K562 (cell line): ENCODE measurements around the gene SUFU. TPM values are rescaled to one million over a fixed set of nuclear protein-coding genes. Genes with fewer than 3 reads are reported as not detected.

Source experiments
- ATAC-seq: fragments of 200-7000 bp; cut with Tn5 transposase; 3 replicates; pipeline ENCODE4 v1.9.1; 2020; ENCODE audit warnings: moderate library complexity
- BruUV-seq: library from RNA; stranded (reverse); fragments of 400-500 nt; replicated peaks from 2 replicates; lab custom pipeline; 2021; lab: Mats Ljungman, UMichigan
- CTCF ChIA-PET: fragments of 300-600 bp; formaldehyde crosslinking; extraction: SDS; loops from one replicate; lab custom pipeline; 2021; ENCODE audit warnings: low intra/inter-chr PET ratio; lab: Yijun Ruan, JAX
- POLR2A ChIA-PET: fragments of 300-600, 350-650 bp; sonication (Branson Sonifier 250); formaldehyde crosslinking; extraction: SDS; loops from one replicate; lab custom pipeline; 2021; ENCODE audit warnings: antibody characterized with exemption, inconsistent platforms; lab: Yijun Ruan, JAX
- DNase-seq, 4 experiments: peaks; one replicate each; pipeline versions ENCODE4 v3.0.0 to v3.0.0-alpha.2; 2011 to 2018; ENCODE audit warnings: low spot score in 3 of 4, mixed read lengths in 3 of 4; ENCODE audit errors: extremely low read depth in 1 of 4
- FAIRE-seq: peaks from 2 replicates; lab custom pipeline; 2011; peaks lifted over from hg19 to GRCh38; lab: Jason Lieb, UNC
- H2AFZ ChIP-seq: 2 replicates; pipeline ENCODE4 v1.6.0; 2011; ENCODE audit warnings: low read depth, low read length, control low read depth, inconsistent platforms
- H3K27ac ChIP-seq: fragments of 200-600 bp; 3 replicates; pipeline ENCODE4 v1.8.0; 2011; ENCODE audit warnings: low read depth, mild to moderate bottlenecking, control low read depth, inconsistent platforms, low read length, moderate library complexity, mixed read lengths; ENCODE audit errors: extremely low read depth
- H3K27me3 ChIP-seq, 2 experiments: fragments of 300-600 bp in 1 of 2; 2 replicates in 1 of 2; 3 replicates in 1 of 2; pipeline versions ENCODE4 v1.6.0 to v1.8.0; 2011; ENCODE audit warnings: inconsistent platforms in 2 of 2, low read length in 2 of 2, mild to moderate bottlenecking in 1 of 2, mixed read lengths in 1 of 2, moderate library complexity in 1 of 2; ENCODE audit not compliant: control insufficient read depth in 2 of 2, insufficient read depth in 2 of 2
- H3K36me3 ChIP-seq: fragments of 300-600 bp; 3 replicates; pipeline ENCODE4 v1.8.0; 2011; ENCODE audit warnings: mild to moderate bottlenecking, low read length, inconsistent platforms; ENCODE audit not compliant: control insufficient read depth, insufficient read depth
- H3K4me1 ChIP-seq, 2 experiments: fragments of 200-600 bp in 1 of 2; replicated peaks in 1 of 2; 2 replicates in 1 of 2; 3 replicates in 1 of 2; pipeline versions ENCODE4 v1.5.1 to v1.8.0; 2011; ENCODE audit warnings: inconsistent platforms in 2 of 2, low read length in 2 of 2, mild to moderate bottlenecking in 1 of 2, mixed read lengths in 1 of 2, moderate library complexity in 1 of 2; ENCODE audit not compliant: control insufficient read depth in 2 of 2, insufficient read depth in 2 of 2
- H3K4me2 ChIP-seq: 2 replicates; pipeline ENCODE4 v1.6.1; 2011; ENCODE audit warnings: low read length, control low read depth, inconsistent platforms, mixed read lengths; ENCODE audit not compliant: insufficient read depth
- H3K4me3 ChIP-seq: fragments of 200-600 bp; sonication (generic), shearing (Covaris generic); 2 replicates; pipeline ENCODE4 v1.5.1; 2016; ENCODE audit warnings: control low read depth, inconsistent platforms
- H3K79me2 ChIP-seq: fragments of 200-600 bp; 3 replicates; pipeline ENCODE4 v1.8.0; 2011; ENCODE audit warnings: low read length, inconsistent platforms; ENCODE audit not compliant: control insufficient read depth, insufficient read depth
- H3K9ac ChIP-seq, 2 experiments: 2 replicates each; pipeline versions ENCODE4 v1.6.0 to v1.6.1; 2011; ENCODE audit warnings: low read depth in 2 of 2, low read length in 2 of 2, control low read depth in 1 of 2, inconsistent platforms in 1 of 2, mild to moderate bottlenecking in 1 of 2, mixed read lengths in 1 of 2; ENCODE audit not compliant: insufficient read depth in 1 of 2
- H3K9me1 ChIP-seq: one replicate; pipeline ENCODE4 v1.6.0; 2011; ENCODE audit warnings: inconsistent platforms, mild to moderate bottlenecking, low read length, moderate library complexity; ENCODE audit not compliant: control insufficient read depth, insufficient read depth
- H3K9me3 ChIP-seq: replicated peaks from 2 replicates; pipeline ENCODE4 v1.5.1; 2011; ENCODE audit warnings: low read depth, low read length, inconsistent platforms; ENCODE audit not compliant: control insufficient read depth, insufficient read depth
- H4K20me1 ChIP-seq: replicated peaks from 2 replicates; pipeline ENCODE4 v1.6.1; 2011; ENCODE audit warnings: low read length, inconsistent platforms, mixed read lengths; ENCODE audit not compliant: control insufficient read depth, insufficient read depth
- AFF4 ChIP-seq: sonication (generic); formaldehyde crosslinking; IDR thresholded peaks from 2 replicates; pipeline ENCODE4 v1.8.0; 2023; ENCODE audit warnings: mild to moderate bottlenecking, missing genetic modification reagents
- CTCFL ChIP-seq: IDR thresholded peaks from 2 replicates; pipeline ENCODE4 v1.6.1; 2011; ENCODE audit warnings: borderline replicate concordance, low read depth, mild to moderate bottlenecking, moderate library complexity, low read length; ENCODE audit not compliant: insufficient read depth, poor library complexity, severe bottlenecking
- E2F5 ChIP-seq: sonication (generic); formaldehyde crosslinking; IDR thresholded peaks from 2 replicates; pipeline ENCODE4 v1.8.0; 2022; ENCODE audit warnings: mild to moderate bottlenecking, missing genetic modification reagents
- GABPA ChIP-seq: fragments of 200-800 bp; sonication (Bioruptor generic); conservative IDR thresholded peaks from 2 replicates; pipeline ENCODE4 v1.6.1; 2016; ENCODE audit warnings: low read depth, missing genetic modification characterization, missing compliant biosample characterization
- GTF2F1 ChIP-seq: IDR thresholded peaks from 2 replicates; pipeline ENCODE4 v1.6.1; 2011; ENCODE audit warnings: low read depth, low read length, improper control_type of control experiment
- ILK ChIP-seq: fragments of 450-650 bp; IDR thresholded peaks from 2 replicates; pipeline ENCODE4 v1.6.1; 2016; ENCODE audit warnings: missing genetic modification characterization, low read depth, mild to moderate bottlenecking, missing compliant biosample characterization, moderate library complexity, borderline replicate concordance
- RNF2 ChIP-seq: sonication (generic); IDR thresholded peaks from 2 replicates; pipeline ENCODE4 v1.6.1; 2016
- TFAP4 ChIP-seq: sonication (generic); formaldehyde crosslinking; IDR thresholded peaks from 2 replicates; pipeline ENCODE4 v1.8.0; 2022; ENCODE audit warnings: missing genetic modification reagents, mild to moderate bottlenecking, moderate library complexity, borderline replicate concordance
- ZFPM2 ChIP-seq: fragments of 250-450 bp; sonication (Bioruptor Pico); IDR thresholded peaks from 2 replicates; pipeline ENCODE4 v1.5.1; 2022; ENCODE audit warnings: mild to moderate bottlenecking
- ZNF277 ChIP-seq: fragments of 250-450 bp; sonication (Bioruptor Pico); IDR thresholded peaks from 2 replicates; pipeline ENCODE4 v1.8.0; 2022; ENCODE audit warnings: inconsistent platforms, mild to moderate bottlenecking, moderate library complexity, borderline replicate concordance
- WGBS: fragments of 100-300 bp; shearing (Covaris generic); methylation state at CpG from one replicate; pipeline ENCODE4 v1.1.6; 2016; ENCODE audit warnings: low coverage, mixed read lengths; ENCODE audit not compliant: insufficient coverage; ENCODE audit errors: missing lambda C conversion rate; 5-methylcytosine and 5-hydroxymethylcytosine counted together
- in situ Hi-C: fragments of 300-500 bp; cut with MboI; formaldehyde crosslinking; loops from 4 replicates; pipeline ENCODE4 v1.15.0; 2018; ENCODE audit warnings: inconsistent platforms, mixed read lengths
- intact Hi-C: fragments of 100-400 bp; cut with micrococcal nuclease; formaldehyde crosslinking; loops from 2 replicates; pipeline ENCODE4 v1.14.2; 2022
- polyA plus RNA-seq, 8 experiments: library from polyadenylated mRNA; depleted of rRNA in 4 of 8; stranded (reverse) in 5 of 8; unstranded in 3 of 8; fragments of >200 nt; fragmentation: Nextera tagmentation in 2 of 8; fragmentation: Illumina TruSeq in 1 of 8; extraction: Ambion mirVana in 2 of 8; extraction: Trizol in 1 of 8; gene quantifications; 2 replicates each; pipeline versions ENCODE4 v1.2.1 to v1.2.3, GENCODE V29; 2011 to 2014; ENCODE audit warnings: inconsistent platforms in 1 of 8, missing spikeins in 1 of 8
- total RNA-seq, 7 experiments: library from RNA; depleted of rRNA in 6 of 7; stranded (reverse); fragments of >200 nt in 6 of 7; fragmentation: Illumina TruSeq in 2 of 7; extraction: Trizol in 2 of 7; gene quantifications; 2 replicates each; pipeline versions ENCODE4 v1.2.1 to v1.2.3, GENCODE V29; 2011 to 2021; ENCODE audit warnings: low replicate concordance in 1 of 7

The SUFU gene
- total and polyA plus RNA-seq, 9 of the 15 experiments (the other 6 are each of a cell fraction or from before 2014, with no cell fraction given) = 0.59 to 6.3 (median 0.82) TPM

GRCh38 chr10:102455893-102456471 lies 47.8 kb upstream of the SUFU start:
- Histone ChIP-seq H3K4me3 (no peak overlapping the region), H3K9me1 (no peaks in the 10 kb centered on the region), H3K4me1 (peaks cover 27 to 41% of the 10 kb centered on the region in 2 experiments), H2AFZ (no peak overlapping the region), H3K4me2 (peak overlapping the region; percentile 24; the same call in 1 of the 2 replicates), H3K9me3 (no peaks in the 10 kb centered on the region), H3K79me2 (peaks cover 30% of the 10 kb centered on the region), H3K27ac (peak overlapping the region; percentile 92), H4K20me1 (no peaks in the 10 kb centered on the region), H3K9ac (peak overlapping the region; percentile 59 to 68; a peak in 3 of 4 replicates), H3K27me3 (no peaks in the 10 kb centered on the region), H3K36me3 (peaks cover 44% of the 10 kb centered on the region; the same call in 2 of the 3 replicates)
- intact Hi-C loops (no loop called here), in situ Hi-C loops (no loop called here)
- CTCF ChIA-PET = no interaction called here
- FAIRE-seq = peak; percentile 78
- 19% methylated on average over 7 of the region's 7 CpGs for WGBS
- peak; percentile 80 for ATAC-seq
- peak in 2 of 4 experiments; percentile 31 to 78 for DNase-seq
- TSS peak; percentile 19 for BruUV-seq
- POLR2A ChIA-PET = interaction anchor here (0.8 to 2.6 kb wide), 2 partner anchors 15 to 20 kb away, joined by 3 to 13 read pairs; no protein-coding TSS in a partner anchor
- 0 out of 2 replicates have a peak, but pooled peaks have one; percentile 16 for TF ChIP-seq AFF4 (CRISPR knock-in tag)
- TF ChIP-seq ZFPM2 (CRISPR knock-in tag) = no peak
- no peak for TF ChIP-seq TFAP4 (CRISPR knock-in tag)
- TF ChIP-seq RNF2 = peak; percentile 89
- no peak for TF ChIP-seq CTCFL
- no peak; the same call in 1 of the 2 replicates for TF ChIP-seq ILK (tag)
- no peak for TF ChIP-seq ZNF277
- TF ChIP-seq GABPA (tag) = peak; percentile 54; the same call in 1 of the 2 replicates
- TF ChIP-seq GTF2F1 = no peak
- TF ChIP-seq E2F5 (CRISPR knock-in tag) = no peak
